HG03135 (cell line): ENCODE data around the gene C12orf56.

Experiments
- ATAC-seq: cut with Tn5 transposase; IDR thresholded peaks from one replicate; pipeline ENCODE4 v1.9.1; 2021; ENCODE audit warnings: mild to moderate bottlenecking, moderate library complexity; ENCODE audit not compliant: unreplicated experiment

The C12orf56 gene, protein sequence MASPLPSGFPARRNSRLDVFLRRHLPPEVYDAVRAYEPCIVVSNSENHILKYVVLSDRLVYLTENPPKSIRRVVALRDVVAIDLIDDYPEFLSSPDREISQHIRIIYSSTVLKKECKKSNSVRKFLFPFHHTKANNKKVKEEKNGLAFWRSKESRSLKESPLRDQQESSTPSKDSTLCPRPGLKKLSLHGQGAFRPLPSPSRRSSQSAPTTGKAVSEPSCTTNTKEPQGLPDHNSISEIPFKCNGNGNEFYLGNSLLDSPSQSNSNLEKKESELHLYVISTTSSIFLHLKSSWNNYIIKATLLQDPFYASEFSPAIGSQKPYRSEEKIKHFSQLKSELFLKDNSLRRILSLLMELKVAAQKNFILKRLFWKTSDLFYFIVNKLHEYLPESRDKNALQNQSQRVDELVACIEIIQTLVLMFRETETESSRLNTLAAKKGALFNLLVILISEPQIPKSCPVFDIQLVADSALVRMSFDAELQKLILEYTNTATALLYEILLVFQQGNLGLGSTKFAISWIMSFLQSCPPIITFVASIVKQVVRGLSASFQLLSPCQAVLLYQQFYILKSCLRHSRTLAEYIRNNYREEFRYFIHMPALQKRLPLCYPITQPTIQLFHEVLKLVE

DNA sequence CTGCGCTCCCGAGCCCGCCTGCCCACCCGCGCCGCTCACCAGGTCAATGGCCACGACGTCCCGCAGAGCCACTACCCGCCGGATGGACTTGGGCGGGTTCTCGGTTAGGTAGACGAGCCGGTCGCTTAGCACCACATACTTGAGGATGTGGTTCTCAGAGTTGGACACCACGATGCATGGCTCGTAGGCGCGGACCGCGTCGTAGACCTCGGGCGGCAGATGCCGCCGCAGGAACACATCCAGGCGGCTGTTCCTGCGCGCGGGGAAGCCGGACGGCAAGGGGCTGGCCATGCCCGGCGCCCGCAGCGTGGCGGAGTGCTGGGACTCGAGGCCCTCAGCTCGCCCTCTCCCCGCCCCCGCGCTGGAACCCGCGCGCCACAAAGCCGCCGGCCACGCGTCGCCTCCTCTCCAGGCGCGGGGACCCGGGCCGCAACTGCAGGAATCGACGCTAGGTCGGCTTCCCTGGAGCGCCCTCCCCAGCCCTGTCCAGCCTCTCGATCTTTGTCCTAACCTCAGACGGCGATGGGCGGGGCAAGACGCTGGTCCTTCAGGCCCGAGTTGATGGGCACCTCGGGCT, at the start of gene C12orf56:
Gene C12orf56 (minus strand): TSS at position 484 of the 577 bp plus-strand sequence. CDS start 193 bp downstream, at position 291.
- no peak for ATAC-seq

DNA sequence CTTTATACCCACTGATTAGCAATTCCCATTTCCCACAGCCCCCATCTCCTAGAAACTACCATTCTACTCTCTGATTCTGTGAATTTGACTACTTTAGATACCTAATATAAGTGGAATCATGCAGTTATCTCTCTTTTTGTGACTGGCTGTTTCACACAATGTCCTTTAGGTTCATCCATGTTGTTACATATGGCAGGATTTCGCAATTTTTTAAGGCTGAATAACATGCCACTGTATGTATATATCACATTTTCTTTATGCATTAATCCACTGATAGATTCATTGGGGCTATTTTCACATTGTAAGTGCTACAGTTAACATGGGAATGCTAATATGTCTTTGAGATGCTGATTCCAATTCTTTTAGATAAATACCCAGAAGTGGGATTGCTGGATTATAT, 49.5 kb upstream of the C12orf56 start:
- ATAC-seq, result no peak

DNA sequence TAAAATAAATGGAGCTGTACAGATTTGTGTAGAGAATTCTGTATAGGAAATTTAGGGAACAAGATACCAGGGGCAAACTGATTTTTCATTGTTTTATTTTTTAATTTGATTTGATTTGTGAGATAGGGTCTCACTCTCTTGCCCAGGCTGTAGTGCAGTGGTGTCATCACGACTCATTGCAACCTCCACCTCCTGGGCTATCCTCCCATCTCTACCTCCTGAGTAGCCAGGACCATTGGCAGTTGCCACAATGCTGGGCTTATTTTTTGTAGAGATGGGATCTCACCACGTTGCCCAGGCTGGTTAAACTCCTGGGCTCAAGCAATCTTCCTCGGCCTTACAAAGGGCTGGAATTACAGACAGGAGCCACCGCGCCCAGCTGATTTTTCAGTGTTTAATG, 43.4 kb upstream of the C12orf56 start:
- ATAC-seq, result no peak

DNA sequence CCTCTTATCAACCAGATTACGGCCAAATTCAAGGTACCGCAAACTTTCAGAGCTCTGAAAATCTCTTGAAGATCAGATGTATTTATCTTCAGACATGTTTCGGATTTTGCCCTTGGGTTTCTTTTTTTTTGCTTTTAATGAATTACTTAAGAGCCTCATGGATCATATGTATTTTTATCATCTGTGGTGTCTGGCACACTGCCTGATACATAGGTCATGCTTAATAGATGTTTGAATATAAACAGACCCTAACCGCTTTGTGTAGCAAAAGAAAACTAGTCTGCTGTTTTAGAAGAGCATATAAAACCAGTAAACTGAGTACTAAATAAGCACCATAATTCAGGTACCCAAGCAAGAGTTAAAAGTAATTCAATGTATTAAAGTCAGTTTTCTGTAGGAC, 41.2 kb upstream of the C12orf56 start:
- no peak for ATAC-seq

DNA sequence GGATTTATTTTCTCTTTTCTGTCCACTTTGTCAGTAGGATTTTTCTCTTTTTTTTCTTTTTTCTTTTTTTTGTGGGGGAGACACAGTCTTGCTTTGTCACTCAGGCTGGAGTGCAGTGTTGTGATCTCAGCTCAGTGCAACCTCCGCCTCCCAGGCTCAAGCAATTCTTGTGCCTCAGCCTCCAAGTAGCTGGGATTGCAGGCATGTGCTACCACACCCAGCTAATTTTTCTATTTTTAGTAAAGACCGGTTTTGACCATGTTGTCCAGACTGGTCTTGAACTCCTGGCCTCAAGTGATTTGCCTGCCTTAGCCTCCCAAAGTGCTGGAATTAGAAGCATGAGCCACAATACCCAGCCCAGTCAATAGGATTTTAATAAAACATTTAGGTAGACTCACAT, 40.3 kb upstream of the C12orf56 start:
- ATAC-seq, result no peak

DNA sequence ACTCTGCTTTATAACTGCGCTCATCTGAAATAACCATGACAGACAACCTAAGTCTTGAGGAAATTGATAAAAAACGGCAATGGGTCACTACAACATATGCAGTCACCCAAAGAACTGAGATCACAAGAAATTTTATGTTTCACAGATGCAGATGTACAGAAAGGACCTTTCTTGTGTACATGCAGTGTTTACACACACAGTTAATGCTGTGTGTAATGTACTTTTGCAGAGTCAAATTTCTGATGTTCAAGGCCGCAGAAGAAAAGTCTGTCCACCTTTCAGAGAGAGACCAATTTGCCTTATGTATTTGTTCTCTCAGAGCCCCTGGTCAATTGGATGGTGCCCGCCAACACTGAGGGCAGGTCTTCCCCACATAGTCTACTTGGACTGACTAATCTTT, 38.4 kb upstream of the C12orf56 start:
- ATAC-seq, result no peak

DNA sequence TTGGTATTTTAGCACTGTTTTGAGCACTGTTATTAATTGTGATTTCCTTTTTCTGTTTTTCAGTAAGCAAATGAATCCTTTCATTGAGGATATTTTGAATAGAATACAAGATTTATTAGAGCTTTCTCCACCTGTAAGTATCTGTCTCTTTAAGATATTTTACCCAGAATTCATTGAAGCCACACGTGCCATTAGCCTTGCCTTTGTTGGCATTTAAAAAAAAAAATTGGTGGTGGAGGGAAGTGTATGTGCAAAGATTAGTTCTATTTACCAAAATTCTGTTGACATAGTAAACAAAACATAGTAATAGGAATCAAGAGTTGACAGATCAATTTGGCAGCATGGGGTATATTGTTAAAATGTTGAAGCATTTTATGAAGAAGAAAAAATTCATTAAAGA, 37.4 kb upstream of the C12orf56 start:
- ATAC-seq, result no peak

DNA sequence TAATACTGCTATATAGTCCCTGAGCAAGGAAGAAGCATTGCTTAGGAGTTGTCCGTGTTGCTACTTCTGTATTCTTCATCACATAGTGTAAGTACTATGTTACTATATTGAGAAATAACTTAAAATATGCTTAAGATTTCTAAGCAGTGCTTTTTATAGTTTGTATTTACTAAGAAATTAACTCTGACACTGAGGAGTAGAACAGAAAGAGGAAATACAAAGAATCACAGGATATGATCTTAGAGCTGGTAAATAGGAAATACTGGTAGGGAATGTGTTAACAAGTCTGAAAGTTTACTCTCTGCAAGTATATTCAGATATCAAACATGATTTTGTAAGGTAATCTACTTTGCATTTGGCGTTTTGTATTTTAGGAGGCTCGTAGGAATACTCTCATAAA, 29.1 kb upstream of the C12orf56 start:
- no peak for ATAC-seq

DNA sequence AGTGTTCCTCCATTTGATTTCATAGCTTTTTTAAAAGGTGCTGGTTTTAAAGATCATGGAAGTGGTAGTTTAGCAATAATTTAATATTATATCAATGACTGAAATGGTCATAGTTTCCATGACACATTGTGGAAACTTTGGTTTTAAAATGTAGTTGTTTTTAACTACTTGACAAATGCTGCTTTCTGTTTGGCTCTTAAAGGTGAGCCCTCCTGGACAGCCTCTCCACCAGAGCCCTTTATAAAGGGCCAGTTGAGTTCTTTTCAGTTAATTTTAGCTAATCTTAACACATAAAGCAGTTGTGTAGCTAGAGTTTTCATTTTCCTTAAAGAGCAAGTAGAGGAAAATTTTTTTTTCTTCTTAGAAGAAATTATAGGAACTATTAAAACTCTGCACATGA, 27.7 kb upstream of the C12orf56 start:
- ATAC-seq, result no peak

DNA sequence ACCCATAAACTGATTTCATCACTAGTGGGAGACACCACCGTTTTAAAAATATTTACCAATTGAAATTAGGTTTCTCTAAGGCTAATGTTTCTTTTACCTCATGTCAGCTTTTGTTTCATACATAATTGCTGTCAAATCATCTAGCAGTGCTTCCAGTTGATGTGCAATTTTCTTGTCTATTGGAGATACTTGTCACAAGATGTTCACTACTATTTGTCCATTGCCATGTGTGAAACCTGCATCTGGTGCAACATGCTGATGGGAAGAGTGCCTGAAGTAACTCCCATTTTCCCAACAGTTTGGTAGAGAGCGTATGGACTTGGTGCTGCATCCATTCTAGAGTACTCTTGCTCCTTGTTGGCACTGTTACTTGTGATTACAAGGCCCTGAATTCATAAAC, 23.3 kb upstream of the C12orf56 start:
- no peak for ATAC-seq

DNA sequence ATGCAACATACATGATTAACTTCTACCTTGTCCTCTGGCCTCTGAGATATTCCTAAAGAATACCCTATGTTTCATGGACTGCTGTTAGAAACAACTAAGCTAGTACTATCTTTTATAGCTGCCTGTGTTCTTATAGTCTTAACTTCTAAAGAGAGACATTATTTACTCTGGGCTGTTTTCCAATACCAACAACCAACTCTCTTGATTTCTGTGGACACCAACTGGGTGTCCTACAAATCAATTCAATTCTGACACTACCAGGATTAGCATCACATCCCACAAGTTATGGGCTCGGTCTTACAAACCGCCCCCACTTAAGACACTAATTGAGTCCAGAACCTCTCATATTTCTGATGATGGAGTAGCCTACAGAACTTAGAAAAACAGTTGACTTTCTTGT, 21.9 kb upstream of the C12orf56 start:
- no peak for ATAC-seq

DNA sequence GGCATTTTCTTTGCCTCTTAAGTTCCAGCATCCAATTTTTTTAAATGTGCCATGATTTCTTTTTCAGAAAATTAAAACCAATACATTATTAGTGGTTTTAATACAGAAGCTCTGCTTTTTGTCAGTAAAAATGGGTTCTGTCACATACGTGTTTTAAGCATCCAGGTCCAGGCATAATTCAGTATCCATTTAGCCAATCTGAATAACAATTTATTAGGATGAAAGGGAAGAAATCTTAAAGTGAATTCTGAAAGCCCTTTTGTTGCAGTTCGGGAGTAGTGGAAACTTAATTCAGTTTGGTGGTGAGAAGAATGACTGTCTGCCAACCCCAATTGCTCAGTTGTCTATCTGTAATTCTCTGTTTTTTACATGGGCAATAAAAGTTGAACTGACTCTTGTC, 20.9 kb upstream of the C12orf56 start:
- no peak for ATAC-seq

DNA sequence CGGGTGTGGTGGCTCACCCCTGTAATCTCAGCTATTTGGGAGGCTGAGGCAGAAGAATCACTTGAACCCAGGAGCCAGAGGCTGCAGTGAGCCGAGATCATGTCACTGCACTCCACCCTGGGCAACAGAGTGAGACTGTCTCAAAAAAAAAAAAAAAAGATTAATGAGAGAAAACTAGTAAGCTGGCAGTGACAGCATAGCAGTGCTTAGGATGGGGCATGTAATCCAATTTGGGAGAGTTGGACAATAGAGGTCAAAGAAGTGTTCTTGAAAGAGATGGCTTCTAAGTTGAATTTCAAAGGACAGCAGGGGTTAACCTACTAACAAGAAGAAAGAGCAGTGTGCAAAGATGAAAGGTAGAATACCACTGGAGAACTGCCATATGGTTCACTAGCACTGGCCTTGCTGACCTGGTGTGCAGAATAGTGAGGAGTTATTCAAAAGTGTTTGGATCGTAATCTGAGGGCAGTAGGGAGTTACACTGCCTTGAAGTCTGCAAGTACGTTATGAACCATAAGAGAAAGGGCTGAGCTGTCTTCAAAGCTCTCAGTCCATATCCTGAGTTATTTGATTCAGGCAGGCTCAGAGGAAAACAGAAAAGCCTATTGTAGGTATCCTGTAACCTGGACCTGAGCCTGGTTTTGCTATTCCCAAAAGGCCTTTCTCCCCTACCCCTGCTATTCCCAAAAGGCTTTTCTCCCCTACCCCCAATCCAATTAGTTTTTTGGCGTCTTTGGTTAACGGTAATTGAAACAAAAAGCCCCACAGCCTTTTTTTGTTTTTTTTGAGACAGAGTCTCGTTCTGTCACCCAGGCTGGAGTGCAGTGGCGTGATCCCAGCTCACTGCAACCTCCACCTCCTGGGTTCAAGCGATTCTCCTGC, 17.0 kb upstream of the C12orf56 start:
- ATAC-seq, result no peak

DNA sequence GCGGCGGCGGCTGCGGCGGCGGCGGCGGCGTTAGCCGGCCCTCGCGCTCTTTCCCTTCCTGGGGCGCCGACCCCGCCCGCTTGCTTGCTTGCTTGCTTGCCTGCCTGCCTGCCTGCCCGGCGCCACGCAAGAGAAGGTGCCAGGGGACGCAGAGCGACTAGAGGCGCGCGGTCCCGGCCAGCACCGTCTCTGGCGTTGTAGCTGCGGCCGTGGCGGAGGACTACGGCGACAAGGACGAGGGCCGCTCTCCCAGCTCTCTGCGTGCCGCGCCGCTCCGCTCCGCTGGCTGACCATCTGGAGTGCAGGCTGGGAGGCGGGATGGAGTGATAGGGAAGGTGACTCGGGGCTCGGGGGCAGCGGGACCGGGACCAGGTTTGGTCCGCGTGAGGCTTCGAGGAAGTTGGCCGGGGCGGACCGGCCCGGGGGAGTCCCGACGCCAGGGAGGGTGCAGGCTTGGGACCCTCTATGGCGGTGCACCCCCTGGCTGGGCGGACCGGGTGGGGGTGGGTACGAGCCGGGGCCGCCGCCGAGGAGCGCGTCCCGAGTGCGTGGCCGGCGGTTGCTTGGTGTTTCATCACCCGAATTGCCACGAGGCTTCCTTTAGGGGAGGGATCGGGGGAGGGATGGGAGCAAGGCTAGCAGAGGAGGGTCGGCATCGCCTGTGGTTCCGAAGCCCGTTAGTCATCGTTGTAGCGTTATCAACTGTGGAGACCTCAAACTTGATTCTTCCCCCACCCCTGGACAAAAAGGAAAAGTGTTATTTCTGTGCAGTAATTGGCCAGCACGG, 14.1 kb upstream of the C12orf56 start:
- ATAC-seq, result peak; percentile 52

DNA sequence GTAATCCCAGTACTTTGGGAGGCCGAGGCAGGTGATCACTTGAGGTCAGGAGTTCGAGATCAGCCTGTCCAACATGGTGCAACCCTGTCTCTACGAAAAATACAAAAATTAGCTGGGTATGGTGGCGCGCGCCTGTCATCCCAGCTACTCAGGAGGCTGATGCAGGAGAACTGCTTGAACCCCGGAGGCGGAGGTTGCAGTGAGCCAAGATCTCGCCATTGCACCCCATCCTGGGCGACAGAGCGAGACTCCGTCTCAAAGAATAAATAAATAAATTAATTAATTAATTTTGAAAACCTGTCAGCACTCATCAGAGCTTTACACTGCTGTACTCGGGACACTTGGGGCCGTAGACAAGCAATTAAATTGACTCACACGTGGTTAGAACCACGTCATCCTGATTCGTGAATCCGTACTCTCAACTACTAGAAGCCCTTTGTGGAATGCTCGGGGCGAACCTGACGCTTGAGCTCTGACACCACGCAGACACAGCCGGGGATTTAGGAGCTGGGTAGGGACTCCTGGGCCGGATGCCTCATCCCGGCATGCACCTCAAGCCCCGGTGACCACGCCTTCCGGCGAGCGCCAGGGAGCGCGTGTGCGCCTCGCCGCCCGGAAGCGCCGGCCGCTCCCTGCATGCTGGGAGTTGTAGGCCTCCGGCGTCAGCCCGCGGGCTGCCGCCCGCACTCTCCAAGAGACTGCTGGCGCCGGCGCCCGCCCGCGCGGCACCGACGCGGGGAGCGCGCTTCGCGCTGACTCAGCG, 13.3 kb upstream of the C12orf56 start, which contains the start of gene XPOT:
Gene XPOT (plus strand): TSS at position 686 of the 763 bp plus-strand sequence. CDS start 5,644 bp downstream, outside the sequence.
- peak; percentile 94 for ATAC-seq

DNA sequence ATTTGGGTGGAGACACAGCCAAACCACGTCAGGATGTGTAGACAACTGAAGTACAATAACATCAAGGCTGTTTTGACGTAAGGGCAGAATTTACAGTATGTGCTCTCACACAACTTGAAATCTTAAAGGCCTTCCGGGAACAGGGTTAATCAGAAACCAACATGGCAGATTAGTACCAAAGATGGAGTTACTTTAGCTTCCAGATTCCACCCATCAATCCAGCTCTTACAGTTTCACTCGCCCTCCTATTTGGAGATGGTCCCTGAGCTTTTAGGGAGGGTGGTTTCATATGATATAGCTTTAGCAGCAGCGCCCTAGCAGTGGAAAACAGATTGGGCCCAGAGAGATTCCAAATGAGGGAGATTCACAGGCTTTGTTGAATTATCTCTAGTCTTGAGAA, 11.6 kb upstream of the C12orf56 start:
- ATAC-seq, result no peak

DNA sequence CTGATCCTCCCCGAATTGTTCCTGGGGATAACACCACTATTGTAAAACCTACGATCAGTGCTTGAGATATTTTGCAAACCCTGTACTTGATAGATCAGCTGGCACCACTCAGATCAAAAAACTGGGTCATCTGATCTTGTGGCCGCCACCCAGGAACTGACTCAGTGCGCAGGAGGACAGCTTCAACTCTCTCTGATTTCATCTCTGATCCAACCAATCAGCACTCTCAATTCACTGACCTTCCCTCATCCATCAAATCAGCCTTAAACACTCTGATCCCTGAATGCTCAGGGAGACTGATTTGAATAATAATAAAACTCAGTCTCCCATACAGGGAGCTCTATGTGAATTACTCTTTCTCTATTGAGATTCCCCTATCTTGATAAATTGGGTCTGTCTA, 9.5 kb upstream of the C12orf56 start:
- no peak for ATAC-seq

DNA sequence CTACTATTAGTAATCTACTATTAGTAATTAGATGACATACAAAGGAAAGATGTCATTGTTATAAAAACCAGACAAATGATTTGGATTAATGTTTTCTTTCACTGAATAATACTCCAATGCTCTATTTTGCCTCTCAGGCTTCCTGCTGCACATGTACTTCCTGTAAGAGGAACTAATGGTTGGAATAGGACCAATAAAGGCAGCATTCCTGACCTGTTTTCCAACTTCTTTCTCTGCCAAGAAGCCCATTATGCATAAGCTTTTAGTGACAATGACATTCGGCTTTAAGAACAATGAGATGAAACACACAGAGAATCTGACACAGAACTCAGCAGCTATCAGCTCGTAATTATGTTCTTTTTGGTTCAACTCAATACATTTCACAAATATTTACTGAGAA, 5.2 kb upstream of the C12orf56 start:
- ATAC-seq, result no peak

DNA sequence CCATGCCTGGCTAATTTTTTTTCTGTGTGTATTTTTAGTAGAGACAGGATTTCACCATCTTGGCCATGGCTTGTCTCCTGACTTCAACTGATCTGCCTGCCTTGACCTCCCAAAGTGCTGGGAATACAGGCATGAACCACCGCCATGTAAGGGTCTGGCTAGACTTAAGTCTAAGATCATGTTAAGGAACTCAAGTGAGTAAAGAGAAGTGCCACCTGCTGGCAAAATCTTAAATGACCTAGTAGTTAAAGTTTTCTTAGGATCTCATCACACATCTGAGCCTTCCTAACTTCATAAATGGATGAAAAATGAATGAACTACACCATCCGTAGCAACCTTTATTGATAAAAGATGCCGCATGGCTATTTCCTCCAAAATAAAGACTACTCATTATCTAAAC, 1.7 kb upstream of the C12orf56 start:
- no peak for ATAC-seq

DNA sequence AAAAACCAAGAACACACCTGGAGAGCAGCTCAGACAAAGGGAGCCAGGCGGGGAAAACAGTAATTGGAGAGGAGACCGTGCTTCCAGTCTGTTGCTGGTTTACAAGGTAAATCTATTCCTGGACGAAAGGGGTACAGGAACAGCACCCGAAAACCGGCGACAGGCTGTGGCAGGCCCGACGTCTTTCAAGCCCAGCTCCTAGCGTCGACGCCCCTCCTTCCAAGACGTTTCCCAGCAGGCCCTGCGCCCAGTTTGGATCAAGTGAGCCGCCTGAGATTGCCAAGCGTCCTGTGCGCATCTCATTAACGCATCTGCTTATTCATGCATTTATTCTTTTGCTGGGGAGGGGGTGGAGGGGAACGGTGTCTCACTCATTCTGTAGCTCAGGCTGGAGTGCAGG, 1.4 kb downstream of the C12orf56 start:
- no peak for ATAC-seq
